GM20431 (cell line): Measurements from ENCODE around the gene P2RY8.
"Not testable (repeated sequence)": the region's sequence is repeated elsewhere in the genome, so short reads cannot be mapped to it uniquely, and the experiment has no call there.

Experiments
- in situ Hi-C: fragments of 300-500 bp; cut with MseI, MboI; formaldehyde crosslinking; loops from one replicate; pipeline ENCODE4 v1.15.0; 2020; ENCODE audit warnings: low sequenced_read_pairs; ENCODE audit not compliant: unreplicated experiment

P2RY8 gene

DNA sequence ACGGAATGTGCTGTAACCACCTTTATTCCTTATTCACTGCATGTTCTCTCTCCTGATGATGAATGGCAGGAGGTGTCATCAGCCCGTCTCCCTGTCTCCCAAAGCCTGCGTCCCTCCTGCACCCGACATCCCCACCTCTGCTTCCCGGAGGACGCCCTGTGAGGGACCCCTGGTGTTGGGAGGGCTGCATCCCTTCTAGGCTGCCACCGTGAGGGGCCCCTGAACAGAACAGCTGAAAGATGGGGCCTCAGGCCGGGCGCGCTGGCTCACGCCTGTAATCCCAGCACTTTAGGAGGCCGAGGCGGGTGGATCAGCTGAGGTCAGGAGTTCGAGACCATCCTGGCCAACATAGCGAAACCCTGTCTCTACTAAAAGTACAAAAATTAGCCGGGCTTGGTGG lies 110.7 kb downstream of the P2RY8 start:
- in situ Hi-C loops = not testable (repeated sequence)

DNA sequence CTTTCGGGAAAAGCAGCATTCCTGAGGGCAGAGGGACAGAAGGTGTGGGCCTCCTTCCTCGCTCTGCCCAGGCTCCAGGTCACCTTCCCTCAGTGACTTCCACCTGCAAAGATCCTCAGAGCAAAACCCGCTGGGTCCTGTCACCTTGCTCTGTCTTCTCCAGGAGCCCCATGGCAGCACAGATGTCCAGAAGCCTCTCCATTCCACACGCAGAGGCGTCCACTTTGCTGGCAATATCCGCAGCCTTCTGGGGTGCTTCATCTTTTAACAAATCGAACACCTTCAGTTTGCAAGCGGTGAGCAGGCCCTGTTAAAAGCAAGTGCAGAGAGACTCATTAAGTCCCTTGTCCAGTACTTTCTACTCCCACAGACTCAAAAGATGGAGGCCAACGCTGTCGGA lies 111.6 kb downstream of the P2RY8 start:
- in situ Hi-C loops = no loop called here

- in situ Hi-C loops = no loop called here
These were observed 112.7 kb downstream of the P2RY8 start for GRCh38 chrX:1424147-1424851.

- in situ Hi-C loops = no loop called here
These were observed 113.8 kb downstream of the P2RY8 start for GRCh38 chrX:1423215-1423614.

DNA sequence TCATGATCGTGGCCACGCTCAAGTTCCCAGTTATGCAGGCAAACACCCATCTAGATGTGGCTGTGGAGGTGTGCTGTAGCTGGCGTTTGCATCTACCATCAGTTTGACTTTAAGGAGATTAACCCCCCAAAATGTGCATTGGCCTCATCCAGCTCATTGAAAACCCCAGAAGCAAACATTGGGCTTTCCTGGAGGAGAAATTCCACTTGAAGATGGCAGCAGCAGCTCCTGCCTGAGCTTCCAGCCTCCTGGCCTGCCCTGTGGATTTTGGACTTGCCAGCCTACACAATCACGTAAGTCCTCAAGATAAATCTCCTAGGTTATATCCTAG lies 114.9 kb downstream of the P2RY8 start:
- in situ Hi-C loops = no loop called here

GRCh38 chrX:1421433-1422134 lies 115.4 kb downstream of the P2RY8 start:
- in situ Hi-C loops = no loop called here

DNA sequence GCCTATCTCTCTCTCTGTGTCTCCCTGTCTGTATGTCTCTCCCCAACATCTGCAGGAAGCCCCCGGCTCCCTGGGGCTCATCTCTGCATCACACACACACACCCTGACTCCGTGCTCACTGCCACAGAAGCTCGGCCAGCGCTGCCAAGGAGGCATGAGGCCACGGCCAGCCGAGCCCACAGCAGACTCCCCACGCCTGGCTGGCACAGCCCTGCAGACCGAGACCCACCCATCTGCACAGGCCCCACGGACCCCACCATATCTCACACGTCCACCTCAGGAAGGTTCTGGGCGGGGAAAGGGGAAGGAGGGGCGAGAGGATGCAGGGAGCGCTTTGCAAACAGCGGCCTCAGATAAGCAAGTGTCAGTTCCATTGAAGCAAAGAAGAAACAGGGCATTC lies 116.6 kb downstream of the P2RY8 start:
- in situ Hi-C loops = no loop called here

- in situ Hi-C loops = no loop called here
These were observed 117.2 kb downstream of the P2RY8 start for GRCh38 chrX:1419545-1420355.

DNA sequence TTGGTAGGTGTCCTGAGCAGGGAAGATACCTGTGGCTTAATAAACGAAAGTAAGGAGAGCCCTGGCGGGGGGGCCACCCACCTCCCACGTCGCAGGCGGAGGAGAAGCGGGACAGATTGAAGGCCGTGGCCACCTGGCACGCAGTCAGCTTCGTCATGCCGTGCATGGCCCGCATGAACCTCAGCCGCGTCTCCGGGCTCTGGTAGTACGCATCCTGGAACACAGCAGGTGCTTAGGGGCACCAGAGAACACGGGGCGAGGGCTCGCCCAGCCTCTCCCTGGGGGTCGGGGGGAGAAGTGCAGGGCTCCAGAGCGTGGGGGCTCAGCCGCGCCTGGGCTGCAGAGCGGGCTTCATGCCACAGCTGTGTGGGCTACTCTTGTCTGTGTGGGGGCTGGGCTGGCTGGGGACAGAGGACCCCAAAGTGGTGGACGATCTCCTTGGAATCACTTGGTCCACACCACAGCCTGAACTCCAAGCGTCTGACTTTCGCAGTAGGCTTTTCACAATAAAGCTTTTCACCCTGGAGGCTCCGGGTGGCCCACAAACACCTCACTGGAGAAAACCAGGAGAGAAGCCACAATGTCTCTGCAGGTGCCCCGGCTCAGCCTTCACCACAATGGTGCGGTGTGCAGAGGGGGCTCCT lies 118.0 kb downstream of the P2RY8 start:
- in situ Hi-C loops = no loop called here

DNA sequence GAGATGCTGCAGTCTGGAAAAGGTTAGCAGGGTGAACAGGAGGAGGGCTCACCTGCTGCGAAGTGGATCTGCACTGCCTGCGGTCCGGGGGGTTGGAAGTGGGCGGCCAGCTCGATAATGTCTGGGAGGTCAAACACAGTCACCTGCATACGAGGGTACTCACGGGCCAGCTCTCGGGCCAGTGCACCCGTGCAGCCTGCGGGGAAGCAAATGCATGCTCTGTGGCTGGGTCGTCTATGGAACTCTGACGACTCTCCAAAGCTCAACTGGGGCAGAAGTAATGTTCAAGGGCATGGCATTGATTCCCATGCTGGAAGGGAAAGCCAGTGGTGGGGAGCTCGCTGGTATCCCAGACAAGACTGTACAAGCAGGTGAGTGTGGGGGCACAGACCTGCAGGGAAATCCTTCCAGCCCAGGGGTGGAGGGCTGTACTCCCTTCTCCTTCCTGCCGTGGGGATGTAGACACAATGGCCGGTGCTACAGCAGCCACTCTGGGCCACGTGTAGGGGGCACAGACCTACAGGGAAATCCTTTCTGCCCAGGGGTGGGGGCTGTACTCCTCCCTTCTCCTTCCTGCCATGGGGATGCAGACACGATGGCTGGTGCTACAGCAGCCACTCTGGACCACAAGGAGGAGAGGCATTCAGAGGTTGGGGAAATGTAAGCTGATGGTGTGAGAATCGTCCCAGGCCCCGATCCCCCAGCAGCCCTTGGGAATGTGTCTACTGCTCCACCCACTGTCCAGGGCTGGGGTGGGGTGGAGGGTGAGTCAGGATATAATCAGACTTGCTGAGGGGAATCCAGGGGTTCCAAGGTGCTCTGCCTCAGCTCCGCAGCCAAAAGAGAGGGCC lies 118.8 kb downstream of the P2RY8 start:
- in situ Hi-C loops = no loop called here

DNA sequence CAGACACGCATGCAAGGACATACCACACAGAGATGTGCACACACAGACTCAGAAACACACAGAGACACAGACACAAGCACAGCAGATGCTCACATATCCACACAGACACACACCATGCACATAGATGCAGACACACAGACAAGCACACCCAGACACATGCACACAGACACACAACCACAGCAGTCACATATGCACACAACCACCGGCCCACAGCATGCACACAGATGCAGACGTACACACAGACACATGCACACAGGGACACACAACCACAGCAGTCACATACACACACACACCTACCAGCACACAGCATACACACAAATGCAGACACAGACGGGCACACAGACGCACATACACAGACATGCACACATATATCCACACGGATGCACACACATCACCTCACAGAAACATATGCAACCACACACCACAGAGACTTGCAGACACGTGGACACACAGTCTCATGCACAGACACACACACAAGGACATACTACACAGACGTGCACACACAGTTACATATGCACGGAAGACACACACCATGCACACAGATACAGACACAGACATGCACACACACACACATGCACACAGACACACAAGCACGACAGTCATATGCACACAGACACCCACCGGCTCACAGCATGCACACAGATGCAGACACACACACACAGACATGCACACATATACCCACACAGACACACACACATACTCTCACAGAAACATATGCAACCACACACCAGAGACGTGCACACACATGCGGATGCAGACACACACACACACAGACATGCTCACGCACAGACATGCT lies 119.8 kb downstream of the P2RY8 start:
- in situ Hi-C loops = no loop called here

DNA sequence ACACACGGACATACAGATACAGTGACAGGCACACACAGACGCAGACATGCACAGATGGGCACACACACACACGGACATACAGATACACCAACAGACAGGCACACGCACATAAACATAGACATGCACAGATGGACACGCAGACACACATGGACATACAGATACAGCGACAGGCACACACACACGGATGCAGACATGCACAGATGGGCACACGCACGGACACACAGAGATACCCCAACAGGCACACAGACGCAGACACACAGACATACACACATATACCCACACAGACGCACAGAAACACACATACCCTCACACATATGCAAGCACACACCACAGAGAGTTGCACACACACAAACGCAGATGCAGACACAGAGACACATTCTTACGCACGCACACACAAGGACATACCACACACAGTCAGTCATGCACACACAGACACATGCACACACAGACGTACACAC lies 120.6 kb downstream of the P2RY8 start:
- in situ Hi-C loops = no loop called here
